H1 (cell line): ENCODE data around the gene RFX3.

Source experiments
- EGR1 ChIP-seq: IDR thresholded peaks from 2 replicates; pipeline ENCODE4 v1.6.1; 2011; ENCODE audit warnings: low read depth, low read length, borderline replicate concordance
- EP300 ChIP-seq, 2 experiments: IDR thresholded peaks; 1 replicate in 1 of 2; 2 replicates in 1 of 2; pipeline ENCODE4 v1.6.1; 2011 to 2012; ENCODE audit warnings: low read depth in 2 of 2, low read length in 2 of 2, mild to moderate bottlenecking in 2 of 2, borderline replicate concordance in 1 of 2, inconsistent platforms in 1 of 2, moderate library complexity in 1 of 2
- EZH2 ChIP-seq: fragments of 200-600 bp; sonication (generic); IDR thresholded peaks from 2 replicates; pipeline ENCODE4 v1.7.1; 2012; ENCODE audit warnings: low read depth, mild to moderate bottlenecking, moderate library complexity, low read length, inconsistent platforms; ENCODE audit not compliant: severe bottlenecking
- JUND ChIP-seq: IDR thresholded peaks from 2 replicates; pipeline ENCODE4 v1.6.1; 2011; ENCODE audit warnings: mild to moderate bottlenecking, improper control_type of control experiment, low read length
- POLR2A ChIP-seq, 2 experiments: IDR thresholded peaks; 1 replicate in 1 of 2; 2 replicates in 1 of 2; pipeline ENCODE4 v1.6.1; 2011; ENCODE audit warnings: low read depth in 2 of 2, low read length in 2 of 2, mild to moderate bottlenecking in 2 of 2; ENCODE audit errors: control extremely low read depth in 1 of 2
- RAD21 ChIP-seq, 2 experiments: IDR thresholded peaks in 1 of 2; conservative IDR thresholded peaks in 1 of 2; 2 replicates each; pipeline ENCODE4 v1.6.1; 2011; ENCODE audit warnings: low read depth in 2 of 2, low read length in 2 of 2, improper control_type of control experiment in 1 of 2, inconsistent platforms in 1 of 2, mild to moderate bottlenecking in 1 of 2, moderate library complexity in 1 of 2
- RFX5 ChIP-seq: IDR thresholded peaks from 2 replicates; pipeline ENCODE4 v1.6.1; 2011; ENCODE audit warnings: low read depth, low read length, improper control_type of control experiment, borderline replicate concordance
- SIN3A ChIP-seq, 2 experiments: IDR thresholded peaks in 1 of 2; conservative IDR thresholded peaks in 1 of 2; 2 replicates each; pipeline ENCODE4 v1.6.1; 2011 to 2012; ENCODE audit warnings: low read length in 2 of 2, improper control_type of control experiment in 1 of 2, low read depth in 1 of 2, mild to moderate bottlenecking in 1 of 2
- SP1 ChIP-seq: IDR thresholded peaks from 2 replicates; pipeline ENCODE4 v1.6.1; 2011; ENCODE audit warnings: low read depth, low read length
- SUZ12 ChIP-seq: fragments of 200-600 bp; sonication (generic); IDR thresholded peaks from 2 replicates; pipeline ENCODE4 v1.6.1; 2012; ENCODE audit warnings: mild to moderate bottlenecking, inconsistent platforms, low read length, moderate library complexity, mixed read lengths
- TAF1 ChIP-seq: IDR thresholded peaks from 2 replicates; pipeline ENCODE4 v1.6.1; 2011; ENCODE audit warnings: mild to moderate bottlenecking, low read depth, low read length
- TF ChIP-seq, protein P1 (sequence below), 3 experiments: IDR thresholded peaks; 1 replicate in 2 of 3; 2 replicates in 1 of 3; pipeline versions ENCODE4 v1.5.1 to v1.6.1; 2011; ENCODE audit warnings: low read length in 3 of 3, mild to moderate bottlenecking in 3 of 3, inconsistent platforms in 2 of 3, low read depth in 1 of 3, moderate library complexity in 1 of 3; ENCODE audit not compliant: insufficient read depth in 1 of 3; ENCODE audit errors: control extremely low read depth in 1 of 3
- TF ChIP-seq, protein P2 (sequence below): IDR thresholded peaks from 2 replicates; pipeline ENCODE4 v1.6.1; 2011; ENCODE audit warnings: low read length, improper control_type of control experiment
- TF ChIP-seq, protein P3 (sequence below): IDR thresholded peaks from 2 replicates; pipeline ENCODE4 v1.6.1; 2011; ENCODE audit warnings: low read depth, mild to moderate bottlenecking, low read length; ENCODE audit not compliant: insufficient read depth

DNA sequence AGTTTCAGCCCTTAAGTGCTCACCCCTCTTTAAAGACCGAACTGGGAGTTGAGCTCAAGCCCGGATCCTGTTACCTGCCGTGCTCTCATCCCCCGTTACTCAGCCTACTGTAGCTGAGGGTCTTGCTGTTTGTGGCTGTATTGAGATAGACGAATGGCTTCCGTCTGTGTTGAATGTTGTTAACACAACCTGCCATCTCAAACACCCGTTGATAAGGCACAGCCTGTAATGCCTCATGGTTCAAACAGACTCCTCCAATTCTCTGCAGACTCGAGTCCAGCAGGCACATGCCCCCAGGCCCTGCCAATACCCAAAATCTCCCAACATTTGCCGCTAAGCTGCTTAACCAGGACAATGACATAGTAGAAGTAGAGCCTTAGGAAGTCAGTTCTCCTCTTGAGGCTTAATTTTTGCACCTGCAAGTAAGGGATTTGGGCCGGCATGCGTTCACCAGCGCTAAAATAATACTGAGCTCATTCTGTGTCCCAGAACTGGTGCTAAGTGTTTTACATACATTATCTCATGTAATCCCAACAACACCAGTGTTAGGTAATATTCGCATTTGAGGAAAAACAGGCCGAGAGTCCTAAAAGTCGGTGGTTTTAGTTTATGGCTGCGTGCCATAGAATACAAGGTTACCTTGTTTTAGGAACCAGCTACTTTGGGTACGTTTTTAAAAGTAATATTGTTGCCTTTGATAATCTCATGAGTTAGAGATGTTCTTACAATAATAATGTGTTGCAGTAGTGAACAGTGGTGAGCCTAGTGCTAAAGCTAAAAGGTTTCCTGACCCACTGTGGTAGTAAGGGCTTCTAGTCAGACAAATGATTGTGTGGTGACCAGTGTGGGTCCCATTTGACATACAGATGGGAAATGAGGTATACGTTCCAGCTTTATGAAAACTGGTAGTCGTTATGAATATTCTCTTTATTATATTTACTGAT lies 1.5 kb upstream of the RFX3 start:
- TF ChIP-seq, protein P1, sequence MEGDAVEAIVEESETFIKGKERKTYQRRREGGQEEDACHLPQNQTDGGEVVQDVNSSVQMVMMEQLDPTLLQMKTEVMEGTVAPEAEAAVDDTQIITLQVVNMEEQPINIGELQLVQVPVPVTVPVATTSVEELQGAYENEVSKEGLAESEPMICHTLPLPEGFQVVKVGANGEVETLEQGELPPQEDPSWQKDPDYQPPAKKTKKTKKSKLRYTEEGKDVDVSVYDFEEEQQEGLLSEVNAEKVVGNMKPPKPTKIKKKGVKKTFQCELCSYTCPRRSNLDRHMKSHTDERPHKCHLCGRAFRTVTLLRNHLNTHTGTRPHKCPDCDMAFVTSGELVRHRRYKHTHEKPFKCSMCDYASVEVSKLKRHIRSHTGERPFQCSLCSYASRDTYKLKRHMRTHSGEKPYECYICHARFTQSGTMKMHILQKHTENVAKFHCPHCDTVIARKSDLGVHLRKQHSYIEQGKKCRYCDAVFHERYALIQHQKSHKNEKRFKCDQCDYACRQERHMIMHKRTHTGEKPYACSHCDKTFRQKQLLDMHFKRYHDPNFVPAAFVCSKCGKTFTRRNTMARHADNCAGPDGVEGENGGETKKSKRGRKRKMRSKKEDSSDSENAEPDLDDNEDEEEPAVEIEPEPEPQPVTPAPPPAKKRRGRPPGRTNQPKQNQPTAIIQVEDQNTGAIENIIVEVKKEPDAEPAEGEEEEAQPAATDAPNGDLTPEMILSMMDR (IDR thresholded peaks at IDR 0.05; ENCODE audit: control extremely low read depth in 1 of 3, insufficient read depth in 1 of 3, low read depth in 1 of 3, low read length in 3 of 3): no peak
- TF ChIP-seq RAD21 (IDR thresholded peaks at IDR 0.05 in 1 of 2, conservative IDR thresholded peaks at IDR 0.05 in 1 of 2; ENCODE audit: low read depth in 2 of 2, low read length in 2 of 2) (no peak), JUND (no peak), TAF1 (no peak), POLR2A (IDR thresholded peaks at IDR 0.05; ENCODE audit: control extremely low read depth in 1 of 2, low read depth in 2 of 2, low read length in 2 of 2) (no peak; a peak in 1 of 3 replicates), SIN3A (conservative IDR thresholded peaks at IDR 0.05 in 1 of 2, IDR thresholded peaks at IDR 0.05 in 1 of 2; ENCODE audit: low read depth in 1 of 2, low read length in 2 of 2) (no peak), SUZ12 (no peak), RFX5 (no peak), EP300 (IDR thresholded peaks at IDR 0.05; ENCODE audit: borderline replicate concordance in 1 of 2, low read depth in 2 of 2, low read length in 2 of 2) (no peak), EGR1 (no peak), SP1 (no peak), EZH2 (no peak)
- TF ChIP-seq, protein P2, sequence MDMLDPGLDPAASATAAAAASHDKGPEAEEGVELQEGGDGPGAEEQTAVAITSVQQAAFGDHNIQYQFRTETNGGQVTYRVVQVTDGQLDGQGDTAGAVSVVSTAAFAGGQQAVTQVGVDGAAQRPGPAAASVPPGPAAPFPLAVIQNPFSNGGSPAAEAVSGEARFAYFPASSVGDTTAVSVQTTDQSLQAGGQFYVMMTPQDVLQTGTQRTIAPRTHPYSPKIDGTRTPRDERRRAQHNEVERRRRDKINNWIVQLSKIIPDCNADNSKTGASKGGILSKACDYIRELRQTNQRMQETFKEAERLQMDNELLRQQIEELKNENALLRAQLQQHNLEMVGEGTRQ: no peak
- TF ChIP-seq, protein P3, sequence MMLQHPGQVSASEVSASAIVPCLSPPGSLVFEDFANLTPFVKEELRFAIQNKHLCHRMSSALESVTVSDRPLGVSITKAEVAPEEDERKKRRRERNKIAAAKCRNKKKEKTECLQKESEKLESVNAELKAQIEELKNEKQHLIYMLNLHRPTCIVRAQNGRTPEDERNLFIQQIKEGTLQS: no peak
